Neuronal stem cell (in vitro differentiated cells): ENCODE data around the gene SGCG.

Experiments used
- DNase-seq: peaks from one replicate; pipeline ENCODE4 v3.0.0-alpha.2; 2013; ENCODE audit warnings: low spot score
- H2AFZ ChIP-seq: one replicate; pipeline ENCODE4 v1.6.1; 2013; ENCODE audit warnings: mild to moderate bottlenecking, low read length, inconsistent platforms
- H2AK5ac ChIP-seq: 2 replicates; pipeline ENCODE4 v1.6.1; 2013; ENCODE audit warnings: low read depth, mild to moderate bottlenecking, inconsistent platforms, low read length, moderate library complexity, mixed read lengths
- H2BK120ac ChIP-seq: 2 replicates; pipeline ENCODE4 v1.6.1; 2013; ENCODE audit warnings: low read depth, mild to moderate bottlenecking, inconsistent platforms, low read length, moderate library complexity, mixed read lengths
- H2BK12ac ChIP-seq: one replicate; pipeline ENCODE4 v1.6.1; 2013; ENCODE audit warnings: low read length, inconsistent platforms
- H2BK15ac ChIP-seq: 2 replicates; pipeline ENCODE4 v1.6.1; 2013; ENCODE audit warnings: mild to moderate bottlenecking, low read length, inconsistent platforms, mixed read lengths
- H2BK5ac ChIP-seq: one replicate; pipeline ENCODE4 v1.6.1; 2013; ENCODE audit warnings: inconsistent platforms, mild to moderate bottlenecking, low read length, moderate library complexity
- H3K14ac ChIP-seq: one replicate; pipeline ENCODE4 v1.6.1; 2013; ENCODE audit warnings: low read length, inconsistent platforms
- H3K18ac ChIP-seq: 2 replicates; pipeline ENCODE4 v1.6.1; 2013; ENCODE audit warnings: low read length, inconsistent platforms
- H3K23ac ChIP-seq: 2 replicates; pipeline ENCODE4 v1.6.1; 2013; ENCODE audit warnings: low read depth, mild to moderate bottlenecking, mixed read lengths, low read length, inconsistent platforms; ENCODE audit not compliant: poor library complexity
- H3K27ac ChIP-seq: replicated peaks from 3 replicates; pipeline ENCODE4 v1.5.1; 2013; ENCODE audit warnings: low read length, inconsistent platforms
- H3K27me3 ChIP-seq, 3 experiments: 2 replicates each; pipeline ENCODE4 v1.6.1; 2013; ENCODE audit warnings: low read length in 3 of 3, mild to moderate bottlenecking in 2 of 3, inconsistent platforms in 1 of 3, low read depth in 1 of 3, mixed read lengths in 1 of 3, moderate library complexity in 1 of 3; ENCODE audit not compliant: control insufficient read depth in 3 of 3, insufficient read depth in 3 of 3
- H3K36me3 ChIP-seq, 2 donors: replicated peaks in 1 of 2; 2 replicates each; pipeline ENCODE4 v1.6.1; 2013; ENCODE audit warnings: low read length in 2 of 2; ENCODE audit not compliant: control insufficient read depth in 2 of 2, insufficient read depth in 2 of 2
- H3K4ac ChIP-seq: 2 replicates; pipeline ENCODE4 v1.6.1; 2013; ENCODE audit warnings: inconsistent platforms, mild to moderate bottlenecking, low read length, moderate library complexity
- H3K4me1 ChIP-seq, 2 donors: 1 replicate in 1 of 2; 2 replicates in 1 of 2; pipeline ENCODE4 v1.6.1; 2013; ENCODE audit warnings: low read length in 2 of 2, low read depth in 1 of 2; ENCODE audit not compliant: control insufficient read depth in 2 of 2, insufficient read depth in 1 of 2
- H3K4me2 ChIP-seq: one replicate; pipeline ENCODE4 v1.6.1; 2013; ENCODE audit warnings: mild to moderate bottlenecking, low read length, inconsistent platforms; ENCODE audit not compliant: insufficient read depth, poor library complexity, severe bottlenecking
- H3K4me3 ChIP-seq, 2 donors: 2 replicates each; pipeline ENCODE4 v1.5.1; 2013; ENCODE audit warnings: low read length in 2 of 2, mild to moderate bottlenecking in 2 of 2, inconsistent platforms in 1 of 2, moderate library complexity in 1 of 2
- H3K79me1 ChIP-seq: one replicate; pipeline ENCODE4 v1.6.1; 2013; ENCODE audit warnings: low read depth, mild to moderate bottlenecking, inconsistent platforms, low read length, moderate library complexity
- H3K9ac ChIP-seq: one replicate; pipeline ENCODE4 v1.6.1; 2013; ENCODE audit warnings: mild to moderate bottlenecking, low read depth, low read length, inconsistent platforms; ENCODE audit not compliant: poor library complexity
- H3K9me3 ChIP-seq, 2 donors: replicated peaks in 1 of 2; 2 replicates each; pipeline versions ENCODE3 to v1.6.1; 2013; ENCODE audit warnings: low read length in 2 of 2, mild to moderate bottlenecking in 2 of 2, inconsistent platforms in 1 of 2, low read depth in 1 of 2, mixed read lengths in 1 of 2, moderate library complexity in 1 of 2; ENCODE audit not compliant: control insufficient read depth in 2 of 2, insufficient read depth in 1 of 2
- H4K8ac ChIP-seq: one replicate; pipeline ENCODE4 v1.6.1; 2013; ENCODE audit warnings: low read depth, mild to moderate bottlenecking, inconsistent platforms, low read length, moderate library complexity
- H4K91ac ChIP-seq: one replicate; pipeline ENCODE4 v1.6.1; 2013; ENCODE audit warnings: low read length, low read depth, mild to moderate bottlenecking, inconsistent platforms; ENCODE audit not compliant: poor library complexity
- WGBS, 2 donors: extraction: QIAGEN DNeasy Blood & Tissue Kit; methylation state at CpG; one replicate each; pipeline ENCODE4 v1.1.7; 2013; ENCODE audit warnings: missing lambda C conversion rate in 2 of 2, mixed read lengths in 1 of 2; ENCODE audit not compliant: insufficient read length in 2 of 2, insufficient replicate concordance in 1 of 2; ENCODE audit errors: extremely low coverage in 2 of 2; 5-methylcytosine and 5-hydroxymethylcytosine counted together

Gene SGCG

DNA sequence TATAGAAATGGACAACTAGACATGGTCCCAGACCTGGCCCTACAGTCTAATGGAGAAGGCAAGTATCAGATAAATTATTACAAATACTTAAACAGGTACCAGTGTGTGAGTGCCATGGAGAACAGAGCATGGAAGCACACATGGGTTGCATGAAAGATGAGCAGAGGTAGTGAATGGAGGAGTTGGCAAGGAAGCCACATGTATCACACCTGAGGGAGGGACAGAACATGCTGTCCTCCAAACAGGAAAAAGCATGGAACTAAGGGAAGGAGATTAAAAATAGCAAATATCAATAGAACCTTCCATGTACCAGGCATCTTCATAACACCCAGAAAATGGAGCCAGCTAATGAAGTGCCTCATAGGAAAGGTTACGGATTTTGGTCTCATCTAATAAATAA is 166.8 kb downstream of the SGCG start:
- H3K4ac ChIP-seq = no peak overlapping the region
- H3K27ac ChIP-seq = no peak overlapping the region
- peaks cover 3% of the 10 kb centered on the region for H3K79me1 ChIP-seq
- H2BK5ac ChIP-seq = no peak overlapping the region
- H3K9ac ChIP-seq = no peak overlapping the region
- no peak overlapping the region for H2BK12ac ChIP-seq
- H3K18ac ChIP-seq = no peak overlapping the region
- H4K8ac ChIP-seq = no peak overlapping the region
- no peak for DNase-seq
- no peak overlapping the region for H2BK120ac ChIP-seq
- H3K4me1 ChIP-seq = no peaks in the 10 kb centered on the region
- no peak overlapping the region for H2BK15ac ChIP-seq
- peaks cover 8 to 86% of the 10 kb centered on the region in 2 donors for H3K36me3 ChIP-seq
- WGBS, 2 donors = no CpG with 5 or more reads among the region's 1 CpG
- H4K91ac ChIP-seq = no peak overlapping the region
- H3K27me3 ChIP-seq = no peaks in the 10 kb centered on the region
- H3K9me3 ChIP-seq = peaks cover under 1 to 5% of the 10 kb centered on the region in 2 donors
- H2AFZ ChIP-seq = no peak overlapping the region
- no peak overlapping the region for H3K4me2 ChIP-seq
- H3K4me3 ChIP-seq = no peak overlapping the region
- no peak overlapping the region for H2AK5ac ChIP-seq
- H3K14ac ChIP-seq = no peak overlapping the region
- H3K23ac ChIP-seq = no peak overlapping the region

DNA sequence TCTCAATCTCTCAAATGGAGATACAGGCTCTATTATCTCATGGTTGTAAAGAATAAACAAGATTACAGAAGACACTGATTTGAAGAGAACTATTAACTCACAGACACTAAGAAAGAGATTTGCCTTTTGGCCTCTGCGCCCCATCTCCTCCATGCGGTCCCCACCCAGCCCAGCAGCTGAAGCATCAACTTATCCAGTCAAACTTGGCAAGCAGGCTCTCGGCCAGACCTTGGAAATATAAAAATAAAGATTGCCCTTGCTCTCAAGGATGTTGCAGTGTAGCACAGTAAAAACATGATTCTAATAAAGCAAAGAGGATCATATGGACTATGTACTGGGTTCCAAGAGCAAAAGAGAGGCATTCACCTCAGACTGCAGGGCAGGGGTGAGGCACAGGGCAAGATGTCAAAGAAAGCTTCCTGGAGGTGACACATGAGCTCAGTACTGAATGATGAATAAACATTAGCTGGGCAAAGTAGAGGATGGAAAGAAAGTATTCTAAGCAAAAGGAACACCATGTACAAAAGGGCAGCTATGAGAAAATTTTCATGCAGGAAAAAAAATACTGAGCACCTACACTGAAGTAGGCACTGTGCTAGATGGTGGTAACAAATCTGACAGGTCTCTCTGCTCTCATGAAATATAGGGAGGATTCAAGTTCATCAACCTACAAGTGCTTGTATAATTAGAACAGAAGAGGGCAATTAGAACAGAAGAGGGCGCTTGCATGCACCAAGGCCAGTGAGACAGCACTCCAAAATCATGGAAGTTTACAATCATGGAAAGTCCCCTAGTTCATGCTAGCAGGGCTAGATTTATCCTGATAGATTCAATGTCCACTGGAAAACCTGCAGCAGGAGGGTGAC is 167.7 kb downstream of the SGCG start:
- H2BK5ac ChIP-seq = no peak overlapping the region
- no peaks in the 10 kb centered on the region for H3K27me3 ChIP-seq
- no peak overlapping the region for H2BK15ac ChIP-seq
- no peak overlapping the region for H3K27ac ChIP-seq
- H3K4me3 ChIP-seq = no peak overlapping the region
- H3K4ac ChIP-seq = no peak overlapping the region
- no peak overlapping the region for H2AFZ ChIP-seq
- no peak overlapping the region for H4K91ac ChIP-seq
- H2BK120ac ChIP-seq = no peak overlapping the region
- no peak overlapping the region for H2AK5ac ChIP-seq
- peaks cover 10 to 90% of the 10 kb centered on the region in 2 donors for H3K36me3 ChIP-seq
- no peak overlapping the region for H4K8ac ChIP-seq
- no peak overlapping the region for H2BK12ac ChIP-seq
- H3K23ac ChIP-seq = no peak overlapping the region
- H3K9me3 ChIP-seq = peaks cover 0 to 3% of the 10 kb centered on the region in 2 donors
- no peaks in the 10 kb centered on the region for H3K4me1 ChIP-seq
- no peak overlapping the region for H3K4me2 ChIP-seq
- H3K14ac ChIP-seq = no peak overlapping the region
- WGBS, 2 donors = no CpG with 5 or more reads among the region's 4 CpGs
- no peak overlapping the region for H3K18ac ChIP-seq
- no peak overlapping the region for H3K9ac ChIP-seq
- no peak for DNase-seq
- H3K79me1 ChIP-seq = peaks cover 3% of the 10 kb centered on the region

DNA sequence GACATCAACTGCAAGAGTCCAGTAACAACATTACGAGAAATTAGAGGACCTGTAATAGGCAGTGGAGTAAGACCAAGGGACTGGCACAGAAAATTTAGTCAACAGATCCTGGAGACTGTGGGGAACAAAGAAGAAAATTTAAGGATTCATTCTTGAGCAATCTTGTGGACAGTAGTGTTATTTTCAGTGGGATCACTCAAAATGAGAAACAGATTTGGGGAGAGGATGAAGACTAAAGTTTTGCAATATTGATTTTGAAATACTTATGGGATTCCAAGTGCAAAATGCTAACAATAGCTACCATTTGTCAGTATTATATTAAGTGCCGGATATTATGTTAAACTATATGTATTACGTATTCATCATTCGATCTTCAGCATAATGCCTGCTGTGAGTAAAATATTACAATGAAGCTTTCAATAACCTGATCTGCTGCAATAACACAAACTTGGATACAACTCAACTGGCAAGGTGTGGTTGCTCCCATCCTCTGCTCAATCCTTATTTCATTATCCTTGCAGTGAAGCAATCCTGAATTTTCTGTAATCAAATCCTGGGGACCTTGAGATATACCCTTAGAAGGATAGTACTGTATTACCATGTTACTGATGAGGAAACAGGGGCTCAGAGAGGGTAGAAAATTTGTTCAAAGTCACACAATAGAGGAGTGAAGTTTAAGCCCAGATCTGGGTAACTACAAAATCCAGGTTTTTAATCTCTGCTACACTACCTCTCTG is 168.6 kb downstream of the SGCG start:
- Histone ChIP-seq H3K4me2 (no peak overlapping the region), H2BK5ac (no peak overlapping the region), H4K91ac (no peak overlapping the region), H2AFZ (no peak overlapping the region), H3K18ac (no peak overlapping the region), H3K4me1 (no peaks in the 10 kb centered on the region), H2AK5ac (no peak overlapping the region), H3K4ac (no peak overlapping the region), H2BK15ac (no peak overlapping the region), H3K27ac (no peak overlapping the region), H3K36me3 (peaks cover 10 to 92% of the 10 kb centered on the region in 2 donors), H2BK120ac (no peak overlapping the region), H3K4me3 (no peak overlapping the region), H3K79me1 (peaks cover 3% of the 10 kb centered on the region), H3K14ac (no peak overlapping the region), H3K9me3 (peaks cover 0 to 3% of the 10 kb centered on the region in 2 donors), H2BK12ac (no peak overlapping the region), H4K8ac (no peak overlapping the region), H3K23ac (no peak overlapping the region), H3K27me3 (no peaks in the 10 kb centered on the region), H3K9ac (no peak overlapping the region)
- DNase-seq = no peak
- WGBS, 2 donors = no CpG with 5 or more reads among the region's 4 CpGs

DNA sequence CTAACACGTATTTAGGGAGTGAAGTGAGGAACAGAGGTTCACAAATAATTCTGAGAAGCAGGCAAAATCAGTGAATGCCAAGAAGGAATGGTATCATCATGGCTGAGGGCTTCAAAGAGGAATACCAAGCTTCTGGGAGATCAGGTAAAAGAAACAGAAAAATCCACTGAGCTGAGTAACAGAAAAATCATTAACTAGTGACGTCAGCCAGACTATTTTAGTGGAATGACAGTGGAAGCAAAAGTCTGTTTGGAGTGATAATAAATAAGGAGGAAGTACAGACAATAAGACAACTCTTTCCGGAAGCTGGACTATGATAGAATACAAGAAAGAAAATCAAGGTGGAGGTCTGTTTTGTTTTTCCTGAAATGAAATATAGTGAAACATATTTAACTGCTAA is 169.2 kb downstream of the SGCG start:
- no peak overlapping the region for H2BK12ac ChIP-seq
- H3K36me3 ChIP-seq = peaks cover 16 to 97% of the 10 kb centered on the region in 2 donors
- no peak overlapping the region for H3K4ac ChIP-seq
- no peaks in the 10 kb centered on the region for H3K27me3 ChIP-seq
- H2BK5ac ChIP-seq = no peak overlapping the region
- no peak overlapping the region for H3K9ac ChIP-seq
- H3K27ac ChIP-seq = no peak overlapping the region
- DNase-seq = no peak
- H4K8ac ChIP-seq = no peak overlapping the region
- no peak overlapping the region for H3K4me2 ChIP-seq
- no peak overlapping the region for H2BK120ac ChIP-seq
- H3K18ac ChIP-seq = no peak overlapping the region
- no peak overlapping the region for H3K4me3 ChIP-seq
- no peak overlapping the region for H3K14ac ChIP-seq
- no peak overlapping the region for H2AFZ ChIP-seq
- no CpG with 5 or more reads among the region's 3 CpGs for WGBS, 2 donors
- no peak overlapping the region for H3K23ac ChIP-seq
- peaks cover 3% of the 10 kb centered on the region for H3K79me1 ChIP-seq
- no peak overlapping the region for H2BK15ac ChIP-seq
- H3K4me1 ChIP-seq = no peaks in the 10 kb centered on the region
- H4K91ac ChIP-seq = no peak overlapping the region
- peaks cover 0 to 3% of the 10 kb centered on the region in 2 donors for H3K9me3 ChIP-seq
- H2AK5ac ChIP-seq = no peak overlapping the region
